ENCODE measurements around the gene MTFMT.
A peak's percentile ranks its signal among the peaks of the same experiment; 100 is the strongest.

MTFMT gene

DNA sequence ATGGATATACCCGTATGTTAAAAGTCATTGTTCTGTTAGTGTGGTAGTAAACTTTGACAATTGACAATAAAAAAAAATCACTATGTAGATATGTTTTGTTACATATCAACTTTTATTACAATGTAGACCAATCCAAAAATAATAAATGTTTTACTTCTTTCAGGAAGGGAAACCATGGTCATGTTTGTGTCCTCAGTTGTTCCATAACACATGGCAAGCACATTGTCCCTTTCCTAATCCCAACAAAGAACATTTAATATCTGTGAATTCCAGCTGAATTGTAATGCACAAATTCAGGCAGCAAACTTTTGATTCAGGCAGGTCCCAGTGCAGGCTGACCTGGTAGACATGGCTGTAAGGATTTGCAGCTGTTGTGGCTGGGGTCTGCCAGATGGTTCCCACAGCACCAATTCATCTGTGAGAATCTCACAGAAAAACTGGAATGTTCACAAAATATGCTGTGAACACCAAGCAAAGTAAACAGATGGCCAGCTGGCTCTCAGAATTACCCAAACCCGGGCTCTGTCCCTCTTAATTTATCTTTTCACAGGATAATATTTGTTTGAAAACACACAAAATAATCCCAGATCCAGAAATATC lies 37.8 kb downstream of the MTFMT start:
- Mint-ChIP-seq H3K27me3 (no peaks in the 10 kb centered on the region), H3K9me3 (no peaks in the 10 kb centered on the region), H3K36me3 (peaks cover 5% of the 10 kb centered on the region), H3K4me3 (no peak overlapping the region), H3K27ac (peak overlapping the region; percentile 95), H3K4me1 (peaks cover 44% of the 10 kb centered on the region)
- ATAC-seq: no peak

DNA sequence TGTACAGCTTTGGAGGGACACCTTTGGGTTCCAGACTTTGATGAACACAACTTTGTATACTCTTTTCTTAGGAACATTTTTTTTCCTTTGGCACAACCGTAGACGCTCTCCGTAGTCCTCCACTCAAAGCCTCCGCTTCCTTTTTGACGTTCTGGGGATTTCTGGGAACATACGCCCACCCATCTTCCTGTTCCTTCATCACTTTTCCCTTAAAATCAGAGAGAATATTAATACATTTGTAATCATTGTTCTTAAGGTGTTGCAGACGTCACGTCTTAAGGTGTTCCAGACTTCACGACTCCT lies 39.3 kb downstream of the MTFMT start:
- Mint-ChIP-seq H3K27me3 (no peaks in the 10 kb centered on the region), H3K9me3 (no peaks in the 10 kb centered on the region), H3K4me3 (peak overlapping the region; percentile 94), H3K4me1 (peaks cover 52% of the 10 kb centered on the region), H3K36me3 (peaks cover 5% of the 10 kb centered on the region), H3K27ac (peak overlapping the region; percentile 95)
- ATAC-seq: no peak

DNA sequence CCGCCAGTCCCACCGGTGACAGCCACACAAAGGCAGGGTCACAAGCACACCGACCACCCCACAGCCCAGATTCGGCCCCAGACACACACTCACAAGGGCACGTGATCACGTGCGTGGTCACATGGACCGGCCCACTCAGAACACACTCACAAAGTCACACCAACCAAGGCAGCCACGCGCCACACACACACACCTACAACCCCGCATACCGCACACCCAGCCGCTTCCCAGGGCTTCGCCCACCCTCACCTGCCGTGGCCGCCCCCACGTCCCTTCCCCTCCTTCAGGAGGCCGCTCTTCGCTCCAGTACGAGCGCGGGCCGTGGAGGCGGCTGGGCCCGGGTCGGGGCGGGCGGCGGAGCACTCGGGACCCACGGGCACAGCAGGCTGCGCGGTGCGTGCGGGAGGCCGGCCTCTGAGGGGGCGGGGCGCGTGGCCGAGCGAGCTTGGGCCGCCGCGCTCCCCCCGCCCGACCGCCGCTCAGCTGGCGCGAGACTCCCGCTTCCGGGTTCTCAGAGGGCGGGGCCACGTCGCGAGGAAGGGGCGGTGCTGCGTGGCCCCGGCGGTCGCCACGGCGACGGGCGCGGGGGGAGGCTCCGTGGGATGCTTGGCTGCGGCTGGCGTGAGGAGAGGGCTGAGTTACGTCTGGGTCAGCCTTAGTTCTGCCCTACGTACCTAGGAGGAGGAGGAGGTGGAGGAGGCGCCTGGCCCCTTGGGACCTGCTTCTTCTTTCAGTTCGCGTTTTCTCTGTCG lies 39.8 kb downstream of the MTFMT start, which contains the start of gene SPG21:
SPG21 (minus strand) TSS at position 499 of the 752 bp plus-strand sequence. CDS start 6,345 bp downstream, outside the sequence.
- Mint-ChIP-seq H3K27ac (peak within 1 kb of the TSS; percentile 95), H3K27me3 (no peaks in the 10 kb centered on the region), H3K4me1 (peaks cover 57% of the 10 kb centered on the region), H3K36me3 (peaks cover 5% of the 10 kb centered on the region), H3K4me3 (peak within 1 kb of the TSS; percentile 94), H3K9me3 (no peaks in the 10 kb centered on the region)
- peak; percentile 99 for ATAC-seq

GRCh38 chr15:64987136-64987535 lies 42.3 kb downstream of the MTFMT start:
- Mint-ChIP-seq H3K4me3 (no peak overlapping the region), H3K4me1 (peaks cover 61% of the 10 kb centered on the region), H3K9me3 (no peaks in the 10 kb centered on the region), H3K36me3 (peaks cover 5% of the 10 kb centered on the region), H3K27me3 (no peaks in the 10 kb centered on the region), H3K27ac (no peak overlapping the region)
- no peak for ATAC-seq

DNA sequence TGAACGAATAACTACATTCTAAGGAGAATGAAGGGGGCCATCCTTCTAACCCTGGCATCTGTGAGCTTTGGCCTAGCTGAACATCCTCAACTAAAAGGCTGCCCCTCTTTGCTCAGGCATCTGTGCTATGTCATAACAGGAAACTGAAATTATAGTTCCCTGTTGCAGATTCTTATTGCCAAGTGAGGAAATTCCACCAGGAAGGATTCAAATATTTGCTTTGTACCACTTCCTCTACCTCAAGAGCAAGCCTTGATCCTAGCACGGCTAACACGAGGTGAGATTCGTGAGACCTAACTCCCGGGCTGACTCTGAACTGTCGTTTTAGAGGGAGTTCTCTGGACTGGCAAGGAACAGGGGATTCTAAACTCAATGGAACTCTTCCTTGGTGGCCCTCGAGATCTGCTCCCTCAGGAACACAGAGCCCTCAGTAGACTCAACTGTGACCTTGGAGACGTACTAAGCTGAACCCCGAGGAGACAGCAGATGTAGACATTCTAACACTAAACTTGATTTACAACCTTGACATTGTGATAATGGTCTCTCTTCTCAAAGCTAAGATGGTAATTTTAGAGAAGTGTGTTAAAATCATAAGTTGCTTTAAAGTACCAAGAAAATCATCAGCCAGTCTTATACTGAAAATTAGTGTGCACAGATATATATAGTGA lies 43.9 kb downstream of the MTFMT start:
- Mint-ChIP-seq H3K4me3 (no peak overlapping the region), H3K27ac (peak overlapping the region; percentile 24), H3K4me1 (peaks cover 56% of the 10 kb centered on the region), H3K9me3 (no peaks in the 10 kb centered on the region), H3K27me3 (no peaks in the 10 kb centered on the region), H3K36me3 (peaks cover 6% of the 10 kb centered on the region)
- no peak for ATAC-seq

DNA sequence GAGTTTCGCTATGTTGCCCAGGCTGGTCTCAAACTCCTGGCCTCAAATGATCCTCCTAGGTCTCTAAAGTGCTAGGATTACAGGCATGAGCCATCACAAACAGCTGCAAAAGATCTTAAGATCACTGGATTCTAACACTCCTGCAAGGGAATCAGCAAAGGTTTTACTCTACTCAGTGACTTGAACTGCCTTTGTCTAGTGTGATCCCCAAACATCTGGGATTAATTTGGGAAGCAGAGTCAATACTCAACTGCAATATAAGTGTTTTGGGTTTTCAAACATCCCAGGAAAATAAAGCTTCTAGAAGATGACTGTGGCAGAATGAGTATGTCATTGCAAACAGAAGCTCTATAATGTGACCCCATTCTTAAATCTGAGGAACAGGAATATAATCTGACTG lies 47.0 kb downstream of the MTFMT start:
- H3K36me3 Mint-ChIP-seq: peaks cover 25% of the 10 kb centered on the region
- no peaks in the 10 kb centered on the region for H3K27me3 Mint-ChIP-seq
- peaks cover 31% of the 10 kb centered on the region for H3K4me1 Mint-ChIP-seq
- H3K27ac Mint-ChIP-seq: no peak overlapping the region
- H3K9me3 Mint-ChIP-seq: no peaks in the 10 kb centered on the region
- no peak for ATAC-seq
- H3K4me3 Mint-ChIP-seq: no peak overlapping the region

- no peak overlapping the region for H3K27ac Mint-ChIP-seq
- H3K4me3 Mint-ChIP-seq: no peak overlapping the region
- no peaks in the 10 kb centered on the region for H3K27me3 Mint-ChIP-seq
- no peaks in the 10 kb centered on the region for H3K9me3 Mint-ChIP-seq
- peaks cover 22% of the 10 kb centered on the region for H3K36me3 Mint-ChIP-seq
- H3K4me1 Mint-ChIP-seq: peaks cover 25% of the 10 kb centered on the region
- ATAC-seq: no peak
Measured at GRCh38 chr15:64981812-64982431, 47.5 kb downstream of the MTFMT start.

GRCh38 chr15:64979252-64979710 lies 50.2 kb downstream of the MTFMT start:
- no peak for ATAC-seq
- no peaks in the 10 kb centered on the region for H3K27me3 Mint-ChIP-seq
- H3K9me3 Mint-ChIP-seq: no peaks in the 10 kb centered on the region
- H3K27ac Mint-ChIP-seq: no peak overlapping the region
- no peak overlapping the region for H3K4me3 Mint-ChIP-seq
- peaks cover 25% of the 10 kb centered on the region for H3K36me3 Mint-ChIP-seq
- peaks cover 6% of the 10 kb centered on the region for H3K4me1 Mint-ChIP-seq

- Mint-ChIP-seq H3K9me3 (no peaks in the 10 kb centered on the region), H3K36me3 (peaks cover 32% of the 10 kb centered on the region), H3K4me3 (no peak overlapping the region), H3K27me3 (no peaks in the 10 kb centered on the region), H3K27ac (no peak overlapping the region), H3K4me1 (no peaks in the 10 kb centered on the region)
- ATAC-seq: no peak
Measured at GRCh38 chr15:64975390-64975789, 54.0 kb downstream of the MTFMT start.

DNA sequence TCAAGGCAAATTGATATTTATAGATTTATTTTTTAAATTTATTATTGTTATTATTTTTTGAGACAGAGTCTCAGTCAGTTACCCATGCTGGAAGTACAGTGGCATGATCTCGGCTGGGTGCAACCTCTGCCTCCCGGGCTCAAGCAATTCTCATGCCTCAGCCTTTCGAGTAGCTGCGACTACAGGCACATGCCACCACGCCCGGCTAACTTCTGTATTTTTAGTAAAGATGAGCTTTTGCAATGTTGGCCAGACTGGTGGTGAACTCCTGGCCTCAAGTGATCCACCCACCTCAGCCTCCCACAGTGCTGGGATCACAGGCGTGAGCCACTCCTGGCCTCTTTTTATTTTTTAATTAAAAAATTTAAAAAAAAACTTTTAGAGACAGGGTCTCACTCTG lies 58.7 kb downstream of the MTFMT start:
- Mint-ChIP-seq H3K27me3 (no peaks in the 10 kb centered on the region), H3K9me3 (no peaks in the 10 kb centered on the region), H3K4me3 (no peak overlapping the region), H3K36me3 (peaks cover 31% of the 10 kb centered on the region), H3K27ac (no peak overlapping the region), H3K4me1 (no peaks in the 10 kb centered on the region)
- no peak for ATAC-seq

DNA sequence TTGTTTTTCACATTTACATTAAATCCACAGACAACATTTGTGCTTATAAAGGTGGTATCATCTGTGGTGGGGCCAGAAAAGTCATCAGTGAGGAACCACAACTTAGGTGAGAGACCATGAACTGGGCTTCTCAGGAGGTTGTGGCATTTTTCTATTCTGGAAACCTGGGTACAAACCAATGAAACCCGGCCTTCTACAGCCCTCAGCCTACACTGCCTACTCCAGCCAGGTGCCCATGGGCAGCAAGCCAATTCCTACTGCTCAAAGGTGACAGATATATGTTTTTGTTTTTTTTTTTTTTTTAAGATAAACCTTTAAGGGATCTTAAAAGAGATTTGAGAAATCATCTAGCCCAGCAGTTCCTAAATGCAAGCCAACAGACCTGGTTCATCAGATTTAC lies 60.0 kb downstream of the MTFMT start:
- Mint-ChIP-seq H3K27ac (no peak overlapping the region), H3K4me1 (no peaks in the 10 kb centered on the region), H3K9me3 (no peaks in the 10 kb centered on the region), H3K36me3 (peaks cover 39% of the 10 kb centered on the region), H3K27me3 (no peaks in the 10 kb centered on the region), H3K4me3 (no peak overlapping the region)
- no peak for ATAC-seq

DNA sequence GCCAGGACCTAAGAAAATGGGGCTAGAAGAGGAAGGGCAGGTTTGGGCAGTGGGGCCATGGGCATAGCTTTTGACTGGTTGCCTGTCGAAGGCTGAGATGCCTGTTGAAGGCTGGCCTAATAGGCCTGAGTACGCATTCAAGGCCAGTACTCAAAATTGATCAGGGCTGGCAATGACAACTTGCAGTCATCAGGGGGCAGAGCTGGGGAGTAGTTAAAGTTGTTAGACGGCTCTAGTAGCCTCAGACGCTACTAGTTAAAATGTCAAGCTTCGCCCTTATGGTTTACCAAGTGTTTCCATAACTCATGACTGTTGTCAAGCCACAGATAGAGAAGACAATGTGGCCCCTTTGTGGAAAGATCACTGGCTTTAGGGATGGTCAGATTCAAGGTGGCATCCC lies 68.4 kb downstream of the MTFMT start:
- H3K36me3 Mint-ChIP-seq: peaks cover 78% of the 10 kb centered on the region
- no peak overlapping the region for H3K4me3 Mint-ChIP-seq
- H3K27me3 Mint-ChIP-seq: no peaks in the 10 kb centered on the region
- H3K9me3 Mint-ChIP-seq: no peaks in the 10 kb centered on the region
- H3K27ac Mint-ChIP-seq: no peak overlapping the region
- no peak for ATAC-seq
- no peaks in the 10 kb centered on the region for H3K4me1 Mint-ChIP-seq

DNA sequence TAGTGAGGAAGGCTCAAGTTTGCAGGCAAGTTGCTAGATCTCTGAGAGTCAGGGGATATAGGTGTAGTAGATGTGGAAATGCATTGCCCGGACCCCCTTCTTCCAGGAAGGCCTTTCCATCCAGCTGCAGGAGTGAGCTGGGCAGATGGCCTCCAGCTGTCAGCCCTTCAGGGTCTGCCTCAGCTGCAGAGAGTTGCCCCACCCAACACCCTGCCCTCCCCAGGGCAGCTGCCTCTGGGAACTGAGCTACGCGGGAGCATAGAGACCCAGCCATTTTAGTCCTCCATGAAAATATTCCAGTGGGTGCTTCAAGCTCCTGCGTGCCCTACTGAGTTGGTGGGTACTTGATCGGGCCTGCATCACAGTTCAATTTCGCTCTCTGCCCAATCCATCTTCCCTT lies 69.3 kb downstream of the MTFMT start:
- peaks cover 1% of the 10 kb centered on the region for H3K4me1 Mint-ChIP-seq
- H3K9me3 Mint-ChIP-seq: no peaks in the 10 kb centered on the region
- H3K4me3 Mint-ChIP-seq: no peak overlapping the region
- peaks cover 78% of the 10 kb centered on the region for H3K36me3 Mint-ChIP-seq
- no peak for ATAC-seq
- no peak overlapping the region for H3K27ac Mint-ChIP-seq
- no peaks in the 10 kb centered on the region for H3K27me3 Mint-ChIP-seq

GRCh38 chr15:64959128-64959527 lies 70.3 kb downstream of the MTFMT start:
- H3K4me1 Mint-ChIP-seq: peaks cover 11% of the 10 kb centered on the region
- no peak overlapping the region for H3K27ac Mint-ChIP-seq
- no peaks in the 10 kb centered on the region for H3K27me3 Mint-ChIP-seq
- no peak overlapping the region for H3K4me3 Mint-ChIP-seq
- ATAC-seq: no peak
- peaks cover 8% of the 10 kb centered on the region for H3K9me3 Mint-ChIP-seq
- H3K36me3 Mint-ChIP-seq: peaks cover 78% of the 10 kb centered on the region

GRCh38 chr15:64954395-64954794 lies 75.0 kb downstream of the MTFMT start:
- Mint-ChIP-seq H3K4me3 (no peak overlapping the region), H3K4me1 (peaks cover 46% of the 10 kb centered on the region), H3K27ac (peak overlapping the region; percentile 87), H3K9me3 (peaks cover 36% of the 10 kb centered on the region), H3K27me3 (no peaks in the 10 kb centered on the region), H3K36me3 (peaks cover 56% of the 10 kb centered on the region)
- no peak for ATAC-seq

Data from stimulated activated memory B cell treated with anti-CD40 and anti-IgM and Interleukin-4, amounts not matched to agents 10 μg/mL and 1 μg/mL and 100 μg/mL, for 72 hours (primary cell).